C4-2B (cell line): Measurements from ENCODE around the gene TENM4.

Experiments
- ZFX ChIP-seq: fragments of 450-650 bp; IDR thresholded peaks from 2 replicates; pipeline ENCODE4 v1.6.1; 2017
- TF ChIP-seq, protein P1 (sequence below): fragments of 450-650 bp; conservative IDR thresholded peaks from 2 replicates; pipeline ENCODE4 v1.5.1; 2017; ENCODE audit warnings: mild to moderate bottlenecking

DNA sequence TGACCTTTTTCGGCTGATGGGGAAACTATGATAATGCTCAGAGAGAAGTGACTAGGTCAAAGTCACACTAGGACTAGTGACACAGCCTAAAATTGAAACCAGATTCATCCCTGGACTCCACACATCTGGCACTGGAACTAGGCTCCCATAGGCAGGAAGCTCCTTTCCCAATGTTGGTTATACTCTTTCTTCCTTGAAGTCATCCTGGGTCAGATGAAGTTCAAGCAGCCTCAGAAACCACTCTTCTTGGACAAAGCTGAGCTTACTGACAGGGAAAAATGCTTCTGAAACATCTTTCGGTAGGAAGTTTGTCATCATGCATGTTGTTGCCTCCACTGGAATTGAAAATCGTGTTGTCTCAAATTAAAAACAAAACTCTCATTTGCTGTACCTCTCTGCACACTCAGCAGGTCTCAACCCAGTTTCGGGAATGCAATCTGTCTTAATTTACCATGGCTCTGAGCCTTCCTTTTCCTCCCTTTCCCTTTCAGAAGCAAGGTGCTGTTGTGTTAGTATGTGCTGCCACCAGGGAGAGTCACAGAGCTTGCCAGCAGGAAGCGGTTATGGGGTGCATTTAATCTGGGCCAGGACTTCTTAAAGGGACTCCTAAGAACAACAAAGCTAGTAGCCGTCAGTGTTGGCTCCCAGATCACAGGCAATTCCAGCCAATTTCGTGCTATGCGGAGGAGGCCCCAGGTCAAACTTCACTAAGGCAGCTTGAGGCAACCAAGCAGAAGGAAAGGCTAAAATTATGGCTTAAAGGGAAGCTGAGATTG, 384.8 kb downstream of the TENM4 start:
- TF ChIP-seq, protein P1, sequence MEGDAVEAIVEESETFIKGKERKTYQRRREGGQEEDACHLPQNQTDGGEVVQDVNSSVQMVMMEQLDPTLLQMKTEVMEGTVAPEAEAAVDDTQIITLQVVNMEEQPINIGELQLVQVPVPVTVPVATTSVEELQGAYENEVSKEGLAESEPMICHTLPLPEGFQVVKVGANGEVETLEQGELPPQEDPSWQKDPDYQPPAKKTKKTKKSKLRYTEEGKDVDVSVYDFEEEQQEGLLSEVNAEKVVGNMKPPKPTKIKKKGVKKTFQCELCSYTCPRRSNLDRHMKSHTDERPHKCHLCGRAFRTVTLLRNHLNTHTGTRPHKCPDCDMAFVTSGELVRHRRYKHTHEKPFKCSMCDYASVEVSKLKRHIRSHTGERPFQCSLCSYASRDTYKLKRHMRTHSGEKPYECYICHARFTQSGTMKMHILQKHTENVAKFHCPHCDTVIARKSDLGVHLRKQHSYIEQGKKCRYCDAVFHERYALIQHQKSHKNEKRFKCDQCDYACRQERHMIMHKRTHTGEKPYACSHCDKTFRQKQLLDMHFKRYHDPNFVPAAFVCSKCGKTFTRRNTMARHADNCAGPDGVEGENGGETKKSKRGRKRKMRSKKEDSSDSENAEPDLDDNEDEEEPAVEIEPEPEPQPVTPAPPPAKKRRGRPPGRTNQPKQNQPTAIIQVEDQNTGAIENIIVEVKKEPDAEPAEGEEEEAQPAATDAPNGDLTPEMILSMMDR = no peak
- TF ChIP-seq ZFX = no peak
